GM12878 (cell line): Measurements from ENCODE around the gene COL17A1. TPM values are rescaled to one million over a fixed set of nuclear protein-coding genes. Genes with fewer than 3 reads are reported as not detected.

Experiments used
- ATAC-seq: fragments of 200-7000 bp; cut with Tn5 transposase; 3 replicates; pipeline ENCODE4 v1.9.1; 2020; ENCODE audit warnings: mild to moderate bottlenecking, moderate library complexity
- BruUV-seq: library from RNA; stranded (reverse); fragments of 400-500 nt; replicated peaks from 2 replicates; lab custom pipeline; 2021; lab: Mats Ljungman, UMichigan
- CTCF ChIA-PET: fragments of 300-600 bp; sonication (Branson Sonifier 250); formaldehyde crosslinking; extraction: SDS; loops from one replicate; lab custom pipeline; 2021; ENCODE audit warnings: inconsistent platforms; lab: Yijun Ruan, JAX
- POLR2A ChIA-PET: fragments of 350-600 bp; formaldehyde crosslinking; extraction: SDS; loops from one replicate; lab custom pipeline; 2021; ENCODE audit warnings: inconsistent platforms; lab: Charles Lee
- RAD21 ChIA-PET: fragments of 300-600 bp; sonication (Branson Sonifier 250); formaldehyde crosslinking; loops from one replicate; lab custom pipeline; 2023; ENCODE audit warnings: antibody characterized with exemption; ENCODE audit not compliant: unreplicated experiment; lab: Charles Lee
- SMC1A ChIA-PET: fragments of 300-600 bp; sonication (Branson Sonifier 250); formaldehyde crosslinking; loops from one replicate; lab custom pipeline; 2023; ENCODE audit not compliant: unreplicated experiment, uncharacterized antibody; lab: Charles Lee
- DNase-seq: peaks from one replicate; pipeline ENCODE4 v3.0.0-alpha.2; 2011; ENCODE audit warnings: low read depth, low spot score
- FAIRE-seq: peaks from 3 replicates; lab custom pipeline; 2011; peaks lifted over from hg19 to GRCh38; lab: Jason Lieb, UNC
- H2AFZ ChIP-seq: 2 replicates; pipeline ENCODE4 v1.6.0; 2011; ENCODE audit warnings: low read depth, low read length, control low read depth; ENCODE audit not compliant: control insufficient read depth
- H3K27ac ChIP-seq: 2 replicates; pipeline ENCODE4 v1.5.1; 2011; ENCODE audit warnings: control low read depth; ENCODE audit not compliant: control insufficient read depth, insufficient read depth
- H3K27me3 ChIP-seq, 2 experiments: replicated peaks in 1 of 2; 2 replicates each; pipeline versions ENCODE4 v1.6.0 to v1.6.1; 2011; ENCODE audit warnings: low read length in 1 of 2; ENCODE audit not compliant: control insufficient read depth in 2 of 2, insufficient read depth in 2 of 2
- H3K36me3 ChIP-seq, 2 experiments: 2 replicates each; pipeline ENCODE4 v1.5.1; 2011; ENCODE audit warnings: low read length in 1 of 2; ENCODE audit not compliant: control insufficient read depth in 2 of 2, insufficient read depth in 2 of 2
- H3K4me1 ChIP-seq: 2 replicates; pipeline ENCODE4 v1.6.1; 2011; ENCODE audit warnings: mild to moderate bottlenecking, low read length, moderate library complexity, mixed read lengths; ENCODE audit not compliant: control insufficient read depth, insufficient read depth
- H3K4me2 ChIP-seq: 2 replicates; pipeline ENCODE4 v1.6.0; 2011; ENCODE audit warnings: control low read depth; ENCODE audit not compliant: control insufficient read depth, insufficient read depth
- H3K4me3 ChIP-seq: fragments of 200-600 bp; sonication (generic); 2 replicates; pipeline ENCODE4 v1.5.1; 2016
- H3K79me2 ChIP-seq: 2 replicates; pipeline ENCODE4 v1.6.0; 2011; ENCODE audit warnings: low read length; ENCODE audit not compliant: control insufficient read depth, insufficient read depth
- H3K9ac ChIP-seq: 2 replicates; pipeline ENCODE4 v1.8.0; 2011; ENCODE audit warnings: low read length, control low read depth, mixed read lengths; ENCODE audit not compliant: control insufficient read depth, insufficient read depth
- H3K9me3 ChIP-seq: replicated peaks from 3 replicates; pipeline ENCODE4 v1.5.1; 2011; ENCODE audit warnings: mild to moderate bottlenecking, low read length; ENCODE audit not compliant: control insufficient read depth, insufficient read depth
- H4K20me1 ChIP-seq: 2 replicates; pipeline ENCODE4 v1.6.0; 2011; ENCODE audit not compliant: control insufficient read depth, insufficient read depth
- BACH1 ChIP-seq: fragments of 450-650 bp; IDR thresholded peaks from 2 replicates; pipeline ENCODE4 v1.6.1; 2017; ENCODE audit warnings: mild to moderate bottlenecking, borderline replicate concordance
- EP300 ChIP-seq, 2 experiments: fragments of 150-350 bp in 1 of 2; IDR thresholded peaks; 2 replicates each; pipeline ENCODE4 v1.6.1; 2011 to 2012; ENCODE audit warnings: low read depth in 2 of 2, low read length in 2 of 2, borderline replicate concordance in 1 of 2, improper control_type of control experiment in 1 of 2, inconsistent platforms in 1 of 2; ENCODE audit not compliant: control insufficient read depth in 1 of 2
- GABPA ChIP-seq: IDR thresholded peaks from 2 replicates; pipeline ENCODE4 v1.6.1; 2014; ENCODE audit warnings: antibody characterized with exemption, low read depth, mild to moderate bottlenecking, inconsistent platforms
- HDGF ChIP-seq: fragments of 450-650 bp; IDR thresholded peaks from 2 replicates; pipeline ENCODE4 v1.6.1; 2016; ENCODE audit warnings: antibody characterized with exemption
- IKZF2 ChIP-seq, 2 experiments: fragments of 450-650 bp; IDR thresholded peaks; 2 replicates each; pipeline ENCODE4 v1.6.1; 2017; ENCODE audit warnings: mild to moderate bottlenecking in 2 of 2, moderate library complexity in 2 of 2
- IRF4 ChIP-seq: IDR thresholded peaks from 2 replicates; pipeline ENCODE4 v1.6.1; 2011; ENCODE audit warnings: low read depth, low read length
- MTA2 ChIP-seq: fragments of 450-650 bp; IDR thresholded peaks from 2 replicates; pipeline ENCODE4 v1.6.1; 2016; ENCODE audit warnings: low read depth, mild to moderate bottlenecking, moderate library complexity
- RCOR1 ChIP-seq: conservative IDR thresholded peaks from 2 replicates; pipeline ENCODE4 v1.6.1; 2012; ENCODE audit warnings: low read depth, low read length, improper control_type of control experiment
- SPI1 ChIP-seq: IDR thresholded peaks from 2 replicates; pipeline ENCODE4 v1.6.1; 2011; ENCODE audit warnings: low read depth, mild to moderate bottlenecking, low read length, moderate library complexity, borderline replicate concordance; ENCODE audit not compliant: insufficient read depth
- SREBF2 ChIP-seq: IDR thresholded peaks from 2 replicates; pipeline ENCODE4 v1.6.1; 2012; ENCODE audit warnings: mild to moderate bottlenecking, low read length
- ZNF24 ChIP-seq: fragments of 450-650 bp; IDR thresholded peaks from 2 replicates; pipeline ENCODE4 v1.6.1; 2017; ENCODE audit warnings: antibody characterized with exemption, mild to moderate bottlenecking
- ZNF384 ChIP-seq: IDR thresholded peaks from 2 replicates; pipeline ENCODE4 v1.6.1; 2012; ENCODE audit warnings: low read depth, mild to moderate bottlenecking, low read length, improper control_type of control experiment, borderline replicate concordance
- WGBS: methylation state at CpG from one replicate; pipeline ENCODE4 v1.1.6; 2016; ENCODE audit warnings: low lambda C conversion rate; ENCODE audit not compliant: insufficient replicate concordance, insufficient coverage; ENCODE audit errors: missing lambda C conversion rate; 5-methylcytosine and 5-hydroxymethylcytosine counted together
- in situ Hi-C: fragments of 300-500 bp; cut with MboI; formaldehyde crosslinking; loops from 9 replicates; pipeline ENCODE4 v1.14.3; 2018; ENCODE audit warnings: mixed read lengths
- intact Hi-C: fragments of 100-400 bp; cut with micrococcal nuclease; formaldehyde crosslinking; loops from one replicate; pipeline ENCODE4 v1.14.2; 2022; ENCODE audit not compliant: unreplicated experiment
- polyA plus RNA-seq, 11 experiments: library from polyadenylated mRNA; depleted of rRNA in 4 of 11; unstranded in 6 of 11; stranded (reverse) in 5 of 11; fragments of >200 nt; fragmentation: Nextera tagmentation in 4 of 11; fragmentation: Illumina TruSeq in 1 of 11; extraction: Ambion mirVana in 4 of 11; extraction: Trizol in 1 of 11; gene quantifications; 1 replicate in 1 of 11; 2 replicates in 10 of 11; pipeline versions ENCODE4 v1.2.1 to v1.2.3, GENCODE V29; 2011 to 2016; ENCODE audit warnings: inconsistent platforms in 2 of 11, missing spikeins in 2 of 11, low read depth in 1 of 11
- total RNA-seq, 4 experiments: library from RNA; depleted of rRNA in 3 of 4; stranded (reverse); fragments of >200 nt in 3 of 4; fragmentation: Illumina TruSeq in 1 of 4; extraction: Trizol in 1 of 4; gene quantifications; 2 replicates each; pipeline versions ENCODE4 v1.2.1 to v1.2.3, GENCODE V29; 2013 to 2021
- TF ChIP-seq, protein P1 (sequence below): fragments of 450-650 bp; IDR thresholded peaks from 2 replicates; pipeline ENCODE4 v1.6.1; 2017; ENCODE audit warnings: mild to moderate bottlenecking, low read depth, inconsistent platforms; ENCODE audit not compliant: poor library complexity, severe bottlenecking
- TF ChIP-seq, protein P2 (sequence below): fragments of 450-650 bp; IDR thresholded peaks from 2 replicates; pipeline ENCODE4 v1.6.1; 2016; ENCODE audit warnings: mild to moderate bottlenecking
- TF ChIP-seq, protein P3 (sequence below): IDR thresholded peaks from 2 replicates; pipeline ENCODE4 v1.6.1; 2012; ENCODE audit warnings: low read depth, low read length, improper control_type of control experiment
- TF ChIP-seq, protein P4 (sequence below): fragments of 450-650 bp; IDR thresholded peaks from 2 replicates; pipeline ENCODE4 v1.6.1; 2016; ENCODE audit warnings: mild to moderate bottlenecking, moderate library complexity, borderline replicate concordance

The COL17A1 gene
- total and polyA plus RNA-seq, 10 of the 15 experiments (the other 5 are each of a cell fraction or from before 2014, with no cell fraction given): 0.08 to 0.22 TPM; not detected in 8

DNA sequence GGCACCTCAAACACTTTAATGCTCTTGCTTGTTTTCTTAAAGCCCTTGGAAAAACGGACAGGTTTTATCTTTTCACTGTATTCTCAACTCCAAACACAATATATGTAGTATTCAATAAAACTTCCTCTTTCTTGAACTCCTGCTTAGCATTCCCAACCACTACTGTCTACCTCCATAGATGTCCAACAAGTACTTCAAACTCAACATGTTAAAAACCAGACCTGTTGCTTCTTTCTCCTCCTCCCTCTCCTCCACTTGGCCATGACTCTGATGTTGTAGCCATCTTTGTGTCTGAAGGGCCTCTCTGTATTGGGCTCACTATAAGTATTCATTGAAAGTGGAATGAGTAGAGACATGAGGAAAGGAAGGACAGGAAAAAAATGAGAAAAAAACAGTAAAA lies 16.2 kb upstream of the COL17A1 start:
- ATAC-seq (no peak), FAIRE-seq (no peak), DNase-seq (no peak)
- intact Hi-C loops (no loop called here), in situ Hi-C loops (no loop called here)
- CTCF ChIA-PET: interaction anchor here (1.6 to 2.3 kb wide), 2 partner anchors 17 to 19 kb away, joined by 4 to 6 read pairs; no protein-coding TSS in a partner anchor
- H3K27ac ChIP-seq: no peak overlapping the region
- no peak overlapping the region for H3K4me3 ChIP-seq
- H3K79me2 ChIP-seq: no peaks in the 10 kb centered on the region
- no peaks in the 10 kb centered on the region for H3K36me3 ChIP-seq
- no TSS peak for BruUV-seq
- H3K9me3 ChIP-seq: no peaks in the 10 kb centered on the region; the same call in 1 of the 3 replicates
- no peaks in the 10 kb centered on the region for H3K4me1 ChIP-seq
- RAD21 ChIA-PET: no interaction called here
- 4% methylated on average over 1 of the region's 1 CpG for WGBS
- H3K4me2 ChIP-seq: no peak overlapping the region
- no peaks in the 10 kb centered on the region for H3K27me3 ChIP-seq
- no peak overlapping the region for H2AFZ ChIP-seq
- SMC1A ChIA-PET: interaction anchor here (1.2 kb wide), 1 partner anchor 111 kb away, joined by 3 read pairs; no protein-coding TSS in a partner anchor
- no peak overlapping the region for H3K9ac ChIP-seq
- POLR2A ChIA-PET: no interaction called here
- H4K20me1 ChIP-seq: no peaks in the 10 kb centered on the region
- TF ChIP-seq BACH1 (no peak), RCOR1 (no peak), EP300 (IDR thresholded peaks at IDR 0.05; ENCODE audit: borderline replicate concordance in 1 of 2, control insufficient read depth in 1 of 2, low read depth in 2 of 2, low read length in 2 of 2) (no peak), IRF4 (no peak), MTA2 (no peak), HDGF (no peak), SPI1 (no peak), ZNF384 (no peak), ZNF24 (no peak), GABPA (no peak), IKZF2 (IDR thresholded peaks at IDR 0.05) (no peak), SREBF2 (no peak)
- TF ChIP-seq, protein P1, sequence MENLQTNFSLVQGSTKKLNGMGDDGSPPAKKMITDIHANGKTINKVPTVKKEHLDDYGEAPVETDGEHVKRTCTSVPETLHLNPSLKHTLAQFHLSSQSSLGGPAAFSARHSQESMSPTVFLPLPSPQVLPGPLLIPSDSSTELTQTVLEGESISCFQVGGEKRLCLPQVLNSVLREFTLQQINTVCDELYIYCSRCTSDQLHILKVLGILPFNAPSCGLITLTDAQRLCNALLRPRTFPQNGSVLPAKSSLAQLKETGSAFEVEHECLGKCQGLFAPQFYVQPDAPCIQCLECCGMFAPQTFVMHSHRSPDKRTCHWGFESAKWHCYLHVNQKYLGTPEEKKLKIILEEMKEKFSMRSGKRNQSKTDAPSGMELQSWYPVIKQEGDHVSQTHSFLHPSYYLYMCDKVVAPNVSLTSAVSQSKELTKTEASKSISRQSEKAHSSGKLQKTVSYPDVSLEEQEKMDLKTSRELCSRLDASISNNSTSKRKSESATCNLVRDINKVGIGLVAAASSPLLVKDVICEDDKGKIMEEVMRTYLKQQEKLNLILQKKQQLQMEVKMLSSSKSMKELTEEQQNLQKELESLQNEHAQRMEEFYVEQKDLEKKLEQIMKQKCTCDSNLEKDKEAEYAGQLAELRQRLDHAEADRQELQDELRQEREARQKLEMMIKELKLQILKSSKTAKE: no peak
- TF ChIP-seq, protein P2, sequence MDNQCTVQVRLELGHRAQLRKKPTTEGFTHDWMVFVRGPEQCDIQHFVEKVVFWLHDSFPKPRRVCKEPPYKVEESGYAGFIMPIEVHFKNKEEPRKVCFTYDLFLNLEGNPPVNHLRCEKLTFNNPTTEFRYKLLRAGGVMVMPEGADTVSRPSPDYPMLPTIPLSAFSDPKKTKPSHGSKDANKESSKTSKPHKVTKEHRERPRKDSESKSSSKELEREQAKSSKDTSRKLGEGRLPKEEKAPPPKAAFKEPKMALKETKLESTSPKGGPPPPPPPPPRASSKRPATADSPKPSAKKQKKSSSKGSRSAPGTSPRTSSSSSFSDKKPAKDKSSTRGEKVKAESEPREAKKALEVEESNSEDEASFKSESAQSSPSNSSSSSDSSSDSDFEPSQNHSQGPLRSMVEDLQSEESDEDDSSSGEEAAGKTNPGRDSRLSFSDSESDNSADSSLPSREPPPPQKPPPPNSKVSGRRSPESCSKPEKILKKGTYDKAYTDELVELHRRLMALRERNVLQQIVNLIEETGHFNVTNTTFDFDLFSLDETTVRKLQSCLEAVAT: no peak
- TF ChIP-seq, protein P3, sequence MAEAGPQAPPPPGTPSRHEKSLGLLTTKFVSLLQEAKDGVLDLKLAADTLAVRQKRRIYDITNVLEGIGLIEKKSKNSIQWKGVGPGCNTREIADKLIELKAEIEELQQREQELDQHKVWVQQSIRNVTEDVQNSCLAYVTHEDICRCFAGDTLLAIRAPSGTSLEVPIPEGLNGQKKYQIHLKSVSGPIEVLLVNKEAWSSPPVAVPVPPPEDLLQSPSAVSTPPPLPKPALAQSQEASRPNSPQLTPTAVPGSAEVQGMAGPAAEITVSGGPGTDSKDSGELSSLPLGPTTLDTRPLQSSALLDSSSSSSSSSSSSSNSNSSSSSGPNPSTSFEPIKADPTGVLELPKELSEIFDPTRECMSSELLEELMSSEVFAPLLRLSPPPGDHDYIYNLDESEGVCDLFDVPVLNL: no peak
- TF ChIP-seq, protein P4, sequence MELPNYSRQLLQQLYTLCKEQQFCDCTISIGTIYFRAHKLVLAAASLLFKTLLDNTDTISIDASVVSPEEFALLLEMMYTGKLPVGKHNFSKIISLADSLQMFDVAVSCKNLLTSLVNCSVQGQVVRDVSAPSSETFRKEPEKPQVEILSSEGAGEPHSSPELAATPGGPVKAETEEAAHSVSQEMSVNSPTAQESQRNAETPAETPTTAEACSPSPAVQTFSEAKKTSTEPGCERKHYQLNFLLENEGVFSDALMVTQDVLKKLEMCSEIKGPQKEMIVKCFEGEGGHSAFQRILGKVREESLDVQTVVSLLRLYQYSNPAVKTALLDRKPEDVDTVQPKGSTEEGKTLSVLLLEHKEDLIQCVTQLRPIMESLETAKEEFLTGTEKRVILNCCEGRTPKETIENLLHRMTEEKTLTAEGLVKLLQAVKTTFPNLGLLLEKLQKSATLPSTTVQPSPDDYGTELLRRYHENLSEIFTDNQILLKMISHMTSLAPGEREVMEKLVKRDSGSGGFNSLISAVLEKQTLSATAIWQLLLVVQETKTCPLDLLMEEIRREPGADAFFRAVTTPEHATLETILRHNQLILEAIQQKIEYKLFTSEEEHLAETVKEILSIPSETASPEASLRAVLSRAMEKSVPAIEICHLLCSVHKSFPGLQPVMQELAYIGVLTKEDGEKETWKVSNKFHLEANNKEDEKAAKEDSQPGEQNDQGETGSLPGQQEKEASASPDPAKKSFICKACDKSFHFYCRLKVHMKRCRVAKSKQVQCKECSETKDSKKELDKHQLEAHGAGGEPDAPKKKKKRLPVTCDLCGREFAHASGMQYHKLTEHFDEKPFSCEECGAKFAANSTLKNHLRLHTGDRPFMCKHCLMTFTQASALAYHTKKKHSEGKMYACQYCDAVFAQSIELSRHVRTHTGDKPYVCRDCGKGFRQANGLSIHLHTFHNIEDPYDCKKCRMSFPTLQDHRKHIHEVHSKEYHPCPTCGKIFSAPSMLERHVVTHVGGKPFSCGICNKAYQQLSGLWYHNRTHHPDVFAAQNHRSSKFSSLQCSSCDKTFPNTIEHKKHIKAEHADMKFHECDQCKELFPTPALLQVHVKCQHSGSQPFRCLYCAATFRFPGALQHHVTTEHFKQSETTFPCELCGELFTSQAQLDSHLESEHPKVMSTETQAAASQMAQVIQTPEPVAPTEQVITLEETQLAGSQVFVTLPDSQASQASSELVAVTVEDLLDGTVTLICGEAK: no peak
